HG03139 (cell line): ENCODE results near the gene CCR5.

Experiments used
- ATAC-seq: cut with Tn5 transposase; IDR thresholded peaks from one replicate; pipeline ENCODE4 v1.9.1; 2021; ENCODE audit not compliant: unreplicated experiment

Gene CCR5

DNA sequence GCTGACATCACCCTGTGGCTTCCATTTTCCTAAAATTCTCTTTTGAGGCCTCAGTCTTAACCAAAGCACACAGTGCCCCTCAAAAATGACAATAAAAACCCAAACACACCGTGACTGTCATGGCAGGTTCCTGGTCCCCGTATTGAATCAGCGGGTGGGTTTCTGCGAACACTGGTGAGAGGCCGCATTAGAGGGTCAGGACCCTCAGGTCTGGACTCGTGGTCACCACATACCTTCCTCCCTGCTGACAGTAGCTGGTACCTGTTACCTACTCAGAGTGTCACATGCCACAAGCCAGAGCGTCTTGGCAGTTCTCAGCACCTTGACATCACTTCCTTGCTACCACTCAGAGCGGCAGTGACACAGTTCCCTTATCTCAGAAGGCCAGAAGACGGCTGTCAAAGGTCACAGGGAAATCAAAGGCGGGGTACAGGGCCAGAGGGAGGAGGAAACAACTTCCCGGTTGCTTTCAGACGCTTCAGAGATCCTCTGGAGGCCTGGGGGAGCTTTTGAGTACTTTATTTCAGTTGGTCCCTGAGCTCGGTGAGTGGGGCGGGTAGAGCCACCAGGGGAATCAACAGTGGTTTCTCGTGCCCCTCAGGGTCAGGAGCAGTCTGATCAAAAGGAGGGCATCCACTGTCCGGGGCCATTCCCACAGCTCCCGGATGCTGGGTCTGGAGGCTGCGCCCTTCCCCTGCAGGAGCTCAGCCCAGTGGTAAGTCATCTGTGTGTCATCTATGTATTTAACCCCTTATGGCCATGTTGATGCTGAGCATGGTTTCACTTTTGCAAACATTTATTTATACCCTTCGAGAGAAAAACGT, 36.3 kb downstream of the CCR5 start, which contains the start of the genes CCR5AS and CCRL2:
TSS of gene CCR5AS (minus strand) at position 279 of the 824 bp plus-strand sequence.
TSS of gene CCRL2 (plus strand) at position 472 of the 824 bp plus-strand sequence. CDS start 821 bp downstream, outside the sequence.
- no peak for ATAC-seq

DNA sequence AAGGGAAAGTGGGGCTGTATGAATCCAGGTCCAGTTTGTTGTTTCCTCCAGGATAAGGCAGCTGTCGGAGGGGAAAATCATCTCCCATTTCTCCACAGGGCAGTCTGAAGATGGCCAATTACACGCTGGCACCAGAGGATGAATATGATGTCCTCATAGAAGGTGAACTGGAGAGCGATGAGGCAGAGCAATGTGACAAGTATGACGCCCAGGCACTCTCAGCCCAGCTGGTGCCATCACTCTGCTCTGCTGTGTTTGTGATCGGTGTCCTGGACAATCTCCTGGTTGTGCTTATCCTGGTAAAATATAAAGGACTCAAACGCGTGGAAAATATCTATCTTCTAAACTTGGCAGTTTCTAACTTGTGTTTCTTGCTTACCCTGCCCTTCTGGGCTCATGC, 37.2 kb downstream of the CCR5 start:
- no peak for ATAC-seq

DNA sequence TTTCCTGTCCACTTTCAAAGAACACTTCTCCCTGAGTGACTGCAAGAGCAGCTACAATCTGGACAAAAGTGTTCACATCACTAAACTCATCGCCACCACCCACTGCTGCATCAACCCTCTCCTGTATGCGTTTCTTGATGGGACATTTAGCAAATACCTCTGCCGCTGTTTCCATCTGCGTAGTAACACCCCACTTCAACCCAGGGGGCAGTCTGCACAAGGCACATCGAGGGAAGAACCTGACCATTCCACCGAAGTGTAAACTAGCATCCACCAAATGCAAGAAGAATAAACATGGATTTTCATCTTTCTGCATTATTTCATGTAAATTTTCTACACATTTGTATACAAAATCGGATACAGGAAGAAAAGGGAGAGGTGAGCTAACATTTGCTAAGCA, 38.1 kb downstream of the CCR5 start:
- ATAC-seq: no peak

DNA sequence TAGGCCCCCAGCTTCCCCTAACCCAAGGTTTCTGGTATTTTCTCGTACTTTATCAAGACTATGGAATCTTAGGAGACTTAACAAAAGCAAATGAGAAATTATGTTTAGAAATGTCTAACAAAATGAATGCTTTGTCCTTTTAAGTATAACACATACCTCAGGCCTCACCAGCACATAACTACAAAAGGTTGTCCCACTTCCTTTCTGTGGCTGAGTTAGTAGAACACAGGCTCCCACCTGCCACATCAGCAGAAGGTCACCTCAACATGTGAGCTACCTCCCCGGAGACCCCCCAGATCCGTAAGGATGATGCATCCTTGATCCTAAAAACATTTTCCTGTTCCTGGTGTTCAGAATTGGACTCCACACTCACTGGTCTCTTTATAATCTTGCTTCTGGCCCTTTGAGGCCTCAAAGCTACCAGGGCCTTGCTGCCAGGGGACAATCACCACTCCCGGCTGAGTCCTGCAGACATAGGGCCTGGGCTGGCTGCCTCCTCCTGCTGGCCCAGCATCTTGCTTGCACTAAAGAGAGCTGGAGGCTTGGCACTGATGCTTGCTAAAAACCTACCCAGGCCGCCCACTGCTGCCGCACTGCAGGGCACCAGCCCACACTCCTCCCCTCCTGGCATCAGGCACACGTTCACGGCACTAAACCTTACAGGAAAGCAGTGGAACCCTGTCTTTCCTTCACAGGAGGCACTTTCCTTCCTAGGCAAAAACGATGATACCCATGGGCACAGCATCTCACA, 39.2 kb downstream of the CCR5 start:
- no peak for ATAC-seq

DNA sequence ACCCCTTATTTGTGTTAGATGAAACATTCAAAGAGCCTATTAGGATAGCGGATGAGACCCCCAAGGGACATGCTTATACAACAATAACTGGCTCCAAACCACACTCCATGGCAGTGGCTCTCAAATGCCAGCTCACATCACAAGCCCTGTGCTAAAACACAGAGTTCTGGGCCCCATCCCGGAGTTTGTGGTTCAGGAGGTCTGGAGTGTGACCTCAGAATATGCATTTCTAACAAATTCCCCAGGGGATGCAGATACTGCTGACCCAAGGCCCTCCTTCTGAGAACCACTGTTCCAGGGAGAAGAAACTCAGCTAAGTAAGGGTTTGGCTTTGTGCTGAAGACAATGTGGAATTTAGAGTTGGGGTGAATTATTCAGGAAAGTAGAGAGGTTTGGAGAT, 39.9 kb downstream of the CCR5 start:
- ATAC-seq: no peak

DNA sequence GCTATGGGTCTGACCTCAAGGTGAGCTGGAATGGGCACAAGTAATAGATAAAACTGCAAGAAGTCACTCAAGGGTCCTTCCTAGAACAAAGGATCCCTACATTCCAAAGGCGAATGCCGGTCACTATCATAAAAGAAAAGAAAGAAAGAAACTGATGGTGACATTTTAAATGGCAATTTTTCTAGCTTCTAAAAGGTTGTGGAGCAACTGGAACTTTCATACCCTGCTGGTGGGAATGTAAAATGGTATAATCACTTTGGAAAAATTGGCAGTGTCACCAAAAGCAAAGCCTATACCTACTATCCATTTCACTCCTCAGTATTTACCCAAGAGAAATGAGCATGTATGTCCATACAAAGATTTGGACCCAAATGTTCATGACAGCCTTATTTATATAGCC, 40.5 kb downstream of the CCR5 start:
- ATAC-seq: no peak

DNA sequence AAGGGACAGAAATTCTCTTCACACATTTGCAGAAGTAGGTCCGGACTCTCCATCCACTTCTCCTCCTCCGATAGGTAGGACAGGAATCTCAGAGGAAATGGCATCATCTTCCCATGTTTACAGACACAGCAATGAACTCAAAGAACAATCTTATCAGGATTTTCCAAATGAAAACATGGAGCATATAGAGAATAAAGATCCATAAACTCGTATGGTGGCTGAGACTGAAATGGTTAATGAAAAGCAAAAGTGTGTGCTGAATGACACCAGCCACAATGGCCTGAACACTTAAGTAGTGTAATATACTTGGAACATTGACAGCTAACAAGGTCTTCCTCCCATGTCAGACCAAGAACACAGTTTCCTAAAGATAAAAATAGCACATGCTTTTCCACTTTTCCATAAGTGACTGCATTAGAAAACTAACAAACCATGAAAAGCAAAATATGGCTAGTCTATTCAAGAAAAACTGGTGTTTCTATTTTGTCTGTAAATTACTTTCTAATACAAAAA, 42.1 kb downstream of the CCR5 start:
- ATAC-seq: no peak

DNA sequence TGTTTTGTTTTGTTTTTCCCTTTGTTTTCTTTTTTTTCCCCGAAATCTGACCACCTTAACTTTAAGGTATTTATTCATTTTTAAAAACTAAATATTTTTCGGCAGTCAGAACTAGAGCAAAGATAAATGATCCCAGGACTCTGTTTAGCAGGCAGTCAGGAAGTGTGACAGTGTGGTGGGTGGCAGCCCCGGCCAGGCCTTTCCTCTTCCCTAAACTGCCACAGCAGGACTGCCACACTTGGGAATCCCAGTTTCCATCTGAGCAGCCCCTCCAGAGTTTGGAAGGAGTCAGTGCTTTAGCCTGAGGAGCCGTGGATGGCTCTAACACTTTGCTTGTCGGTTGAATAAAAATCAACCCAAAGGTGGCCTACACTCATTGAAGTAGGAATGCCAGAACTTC, 43.2 kb downstream of the CCR5 start:
- ATAC-seq: no peak

DNA sequence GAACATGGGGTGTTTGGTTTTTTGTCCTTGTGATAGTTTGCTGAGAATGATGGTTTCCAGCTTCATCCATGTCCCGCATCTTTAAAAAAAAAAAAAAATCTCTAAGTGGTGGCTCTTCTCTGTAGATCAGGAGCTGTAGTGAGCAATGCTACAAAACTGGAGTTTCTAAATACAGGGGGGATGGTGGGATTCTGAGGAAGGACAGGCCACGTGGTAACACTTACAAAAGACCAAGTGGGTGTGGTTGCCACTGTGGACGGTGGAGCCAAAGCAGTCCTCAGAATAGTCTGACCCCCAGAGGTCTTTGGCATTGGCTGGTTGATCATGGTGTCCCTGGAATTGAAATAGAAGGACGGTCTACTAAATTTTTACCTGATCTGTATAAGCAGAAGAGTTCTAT, 44.0 kb downstream of the CCR5 start:
- ATAC-seq: no peak

DNA sequence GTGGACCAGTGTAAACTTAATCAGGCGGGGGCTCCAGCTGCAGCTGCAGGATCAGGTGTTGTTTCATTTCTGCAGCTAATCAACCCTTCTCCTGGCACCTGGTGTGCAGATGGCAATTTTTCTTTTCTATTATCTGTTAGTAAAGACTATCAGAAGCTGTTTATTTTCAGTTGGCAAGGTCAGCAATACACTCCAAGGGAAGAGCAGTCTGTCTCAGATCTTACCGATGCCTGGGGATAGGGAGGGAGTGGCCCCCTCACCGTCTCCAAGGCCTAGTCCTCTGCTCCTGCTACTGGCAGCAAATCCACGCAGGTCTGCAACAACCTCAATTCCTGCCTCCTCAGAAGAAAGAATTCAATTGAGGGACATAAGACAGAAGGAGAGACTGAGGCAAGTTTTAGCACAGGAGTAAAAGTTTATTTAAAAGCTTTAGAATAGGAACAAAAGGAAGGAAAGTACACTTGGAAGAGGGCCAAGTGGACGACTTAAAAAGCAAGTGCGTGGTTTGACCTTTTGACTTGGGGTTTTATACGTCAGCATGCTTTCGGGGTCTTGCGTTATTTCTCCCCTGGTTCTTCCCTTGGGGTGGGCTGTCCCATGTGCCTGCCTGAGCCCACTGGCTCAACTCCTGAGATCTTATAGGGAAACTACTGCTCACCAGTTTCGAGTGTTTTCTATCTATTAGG, 45.5 kb downstream of the CCR5 start:
- ATAC-seq: no peak

DNA sequence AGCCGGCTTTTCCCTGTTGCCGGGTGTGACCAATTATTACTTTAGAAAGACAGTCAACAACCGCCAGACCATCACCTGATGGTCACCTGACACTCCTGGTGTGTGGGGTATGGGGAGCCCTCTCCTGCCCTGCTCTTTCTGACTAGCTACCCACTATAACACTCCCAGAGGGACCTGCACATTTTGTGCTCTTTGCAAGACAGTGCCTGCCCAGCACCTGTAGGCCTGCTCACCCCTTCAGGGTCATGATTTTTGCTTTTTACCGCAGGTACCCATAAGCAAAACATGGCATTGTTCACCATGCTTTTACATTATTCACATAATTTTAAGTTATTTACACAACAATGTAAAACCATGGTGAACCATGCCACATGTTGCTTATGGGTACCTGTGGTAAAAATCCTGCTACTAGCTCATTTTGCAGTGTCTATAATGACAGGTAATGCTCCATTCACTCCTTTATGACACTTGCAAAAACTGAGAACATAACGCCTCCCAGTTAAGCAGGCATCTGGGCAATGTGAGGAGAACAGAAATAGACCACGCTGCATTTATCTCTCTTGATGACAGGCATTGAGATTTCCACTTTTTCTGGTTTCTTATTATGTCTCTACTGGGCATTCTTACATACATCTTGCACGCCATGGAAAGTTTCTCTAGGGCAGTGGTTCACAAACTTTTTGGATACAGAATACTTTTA, 46.2 kb downstream of the CCR5 start:
- ATAC-seq: no peak

DNA sequence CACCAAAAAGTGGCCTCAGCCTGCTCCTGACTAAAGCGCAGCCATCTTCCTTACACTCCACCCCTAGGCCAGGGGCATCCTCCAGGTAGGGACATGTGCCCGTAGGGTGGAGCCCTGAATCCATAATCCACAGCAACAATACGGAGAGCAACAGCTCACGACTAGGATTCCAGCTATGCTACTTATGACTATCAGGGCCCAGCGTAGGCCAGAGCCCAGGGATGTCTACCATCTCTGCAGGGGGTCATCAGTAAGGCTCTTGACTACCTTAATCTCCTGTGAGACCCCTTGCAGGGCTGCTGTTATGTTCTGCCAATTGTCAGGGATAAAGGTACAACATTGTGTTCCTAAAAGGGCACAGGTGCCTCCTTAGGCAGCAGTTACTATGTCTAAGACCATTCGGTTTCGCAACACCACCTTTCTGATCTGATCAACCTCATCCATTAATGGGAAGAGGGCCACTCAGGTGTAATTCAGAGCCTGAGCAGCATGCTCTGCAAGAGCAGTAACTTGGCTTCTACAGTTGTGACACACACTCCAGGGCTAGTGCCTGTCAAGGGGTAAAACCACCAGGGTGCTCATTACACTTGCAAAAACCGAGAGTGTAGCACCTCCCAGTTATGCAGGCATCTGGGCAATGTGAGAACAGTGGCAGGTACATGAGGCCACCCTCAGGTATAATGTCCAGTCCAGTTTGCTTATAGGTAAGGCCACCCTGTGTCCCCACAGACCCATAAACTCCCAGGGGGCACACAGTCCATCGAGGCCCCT, 47.3 kb downstream of the CCR5 start:
- no peak for ATAC-seq

DNA sequence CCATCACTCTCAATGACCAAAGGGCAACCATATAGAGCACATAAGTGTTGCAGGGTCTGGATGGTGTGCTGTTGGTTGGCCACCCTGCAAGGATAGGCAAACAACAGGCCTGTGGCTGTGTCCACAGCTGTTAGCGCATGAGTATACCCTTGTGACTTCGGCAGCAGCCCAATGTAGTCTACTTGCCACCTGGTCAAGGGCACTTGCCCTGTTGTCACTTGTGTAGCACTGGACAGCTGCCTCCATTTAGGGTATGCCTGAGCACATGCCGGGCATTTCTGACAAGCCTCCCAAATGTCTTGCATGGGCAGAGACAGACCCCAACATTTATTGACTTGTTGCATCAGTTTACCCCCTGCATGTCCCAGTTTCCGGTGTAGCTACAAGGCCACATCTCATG, 49.1 kb downstream of the CCR5 start:
- ATAC-seq: no peak

DNA sequence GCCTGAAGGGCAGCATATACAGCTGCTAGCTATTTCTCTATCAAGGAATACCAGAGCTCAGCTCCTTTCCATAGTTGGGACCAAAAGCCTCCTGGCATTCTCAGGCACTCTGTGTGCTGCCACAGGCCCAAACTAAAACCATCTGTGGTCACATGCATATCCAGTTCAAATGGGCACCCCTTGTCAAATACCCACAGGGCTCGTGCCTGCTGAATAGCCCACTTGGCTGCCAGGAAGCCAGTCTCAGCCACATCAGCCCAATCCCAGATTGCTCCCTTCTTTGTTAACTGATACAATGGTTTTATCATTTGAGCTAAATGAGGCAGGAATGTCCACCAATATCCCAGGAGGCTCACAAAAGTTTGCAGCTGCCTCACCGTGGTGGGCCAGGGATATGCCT, 50.2 kb downstream of the CCR5 start:
- ATAC-seq: no peak

DNA sequence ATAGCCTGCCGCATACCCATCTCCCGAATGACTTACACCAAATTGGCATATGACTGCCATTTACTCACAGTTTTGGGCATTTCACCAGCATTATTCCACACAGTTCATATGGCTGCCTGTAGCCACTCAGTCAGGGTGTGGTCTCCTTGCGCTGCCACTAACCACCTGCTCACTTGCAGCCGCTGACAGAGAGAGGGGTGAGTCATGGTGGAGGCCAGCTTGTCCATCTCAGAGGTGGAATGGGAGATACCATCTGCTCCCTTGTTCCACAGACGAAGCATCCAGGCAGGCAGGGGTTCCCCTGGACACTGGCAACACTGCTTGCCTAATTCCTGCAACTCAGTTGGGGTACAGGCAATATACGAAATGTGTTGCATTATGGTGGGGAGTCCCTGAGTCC, 51.9 kb downstream of the CCR5 start:
- no peak for ATAC-seq

DNA sequence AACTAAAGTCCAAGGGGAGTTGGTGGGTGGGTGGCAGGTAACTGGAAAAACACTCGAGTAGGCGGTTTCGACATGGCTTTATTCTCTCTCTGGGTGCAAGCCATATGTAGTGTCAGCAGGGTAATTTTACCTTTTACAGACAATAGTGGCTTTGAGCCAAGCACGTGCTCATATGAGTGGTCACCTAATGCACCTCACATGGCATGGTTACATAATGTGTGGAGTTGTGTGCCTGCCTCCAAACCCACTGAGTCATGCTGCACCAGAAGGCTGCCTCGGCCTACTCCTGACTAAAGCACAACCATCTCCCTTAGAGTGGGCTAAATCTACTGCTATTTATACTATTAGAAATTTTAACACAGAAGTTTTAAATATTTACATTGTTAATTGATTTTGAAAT, 52.8 kb downstream of the CCR5 start:
- no peak for ATAC-seq
